Measurements from ENCODE around the gene GMDS. TPM values are rescaled to one million over a fixed set of nuclear protein-coding genes. Genes with fewer than 3 reads are reported as not detected.

GMDS gene
- total RNA-seq, 1 experiment from 2014 or later, result 10.0 TPM

- DNase-seq (ENCODE audit: low read depth), result no peak
Observed at GRCh38 chr6:2208468-2208867, 36.9 kb downstream of the GMDS start.

DNA sequence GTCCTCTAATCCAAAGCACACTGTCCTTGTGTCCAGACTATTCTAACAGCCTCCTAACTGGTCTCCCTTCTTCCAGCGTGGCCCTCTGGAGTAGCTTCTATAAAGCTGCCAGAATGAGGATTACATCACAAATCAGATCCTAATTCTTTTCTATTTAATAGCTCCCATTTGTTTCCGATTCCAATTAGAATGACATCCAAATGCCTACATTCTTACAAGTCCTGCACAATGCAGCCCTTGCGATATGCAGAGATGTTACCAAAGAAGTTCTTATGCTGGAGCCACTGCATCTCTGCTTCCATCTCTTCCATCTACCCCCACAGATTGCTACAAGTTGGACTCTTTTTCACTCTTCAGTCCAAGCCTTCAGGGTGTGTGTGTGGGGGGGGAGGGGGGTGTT lies 40.0 kb downstream of the GMDS start:
- DNase-seq (ENCODE audit: low read depth), result no peak

GRCh38 chr6:2204272-2204671 lies 41.1 kb downstream of the GMDS start:
- no peak for DNase-seq (ENCODE audit: low read depth)

GRCh38 chr6:2203264-2203663 lies 42.1 kb downstream of the GMDS start:
- DNase-seq (ENCODE audit: low read depth), result no peak

DNA sequence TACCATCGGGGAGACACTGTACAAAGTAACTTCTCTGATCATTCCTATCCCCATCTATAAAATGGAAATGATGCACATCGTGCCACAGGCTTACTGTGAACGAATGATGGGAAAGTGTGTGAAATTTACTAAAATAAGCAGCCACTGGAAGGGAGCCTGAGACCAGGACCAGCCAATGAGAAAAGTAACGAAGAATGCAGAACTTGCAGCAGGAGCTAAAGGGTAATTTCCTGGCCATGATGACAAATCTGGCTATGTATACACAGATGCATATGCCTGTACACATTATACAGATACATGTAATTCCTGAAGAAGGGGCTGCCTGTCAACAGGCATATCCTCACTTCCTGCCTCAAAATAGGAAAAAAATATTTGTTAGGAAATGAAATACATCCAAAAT lies 47.4 kb downstream of the GMDS start:
- DNase-seq (ENCODE audit: low read depth), result no peak

GRCh38 chr6:2197177-2197671 lies 48.2 kb downstream of the GMDS start:
- DNase-seq (ENCODE audit: low read depth), result peak; percentile 68

- DNase-seq (ENCODE audit: low read depth), result peak; percentile 25
Observed at GRCh38 chr6:2196079-2196679, 49.2 kb downstream of the GMDS start.

DNA sequence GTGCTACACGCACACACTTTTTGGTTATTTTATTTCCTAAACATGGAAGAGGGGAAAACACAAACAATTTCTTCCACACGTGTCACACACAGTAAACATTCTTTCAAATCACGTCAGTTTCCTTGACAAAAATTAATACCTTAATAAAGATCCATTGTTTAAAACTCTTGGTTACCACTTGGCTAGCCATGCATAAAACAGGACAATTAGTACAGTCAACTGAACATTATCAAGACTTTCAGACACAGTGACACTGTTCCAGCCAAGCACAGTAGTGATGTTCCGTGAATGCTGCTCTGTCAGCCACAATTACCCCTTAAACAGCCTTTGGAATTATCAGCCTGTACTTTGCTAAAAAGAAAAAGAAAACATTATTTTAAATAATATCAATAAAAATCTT lies 50.8 kb downstream of the GMDS start:
- no peak for DNase-seq (ENCODE audit: low read depth)

- no peak for DNase-seq (ENCODE audit: low read depth)
Observed at GRCh38 chr6:2193931-2194330, 51.5 kb downstream of the GMDS start.

GRCh38 chr6:2192976-2193375 lies 52.4 kb downstream of the GMDS start:
- DNase-seq (ENCODE audit: low read depth), result no peak

GRCh38 chr6:2191390-2191740 lies 54.0 kb downstream of the GMDS start:
- no peak for DNase-seq (ENCODE audit: low read depth)

GRCh38 chr6:2190661-2191389 lies 54.6 kb downstream of the GMDS start:
- DNase-seq (ENCODE audit: low read depth), result no peak

- DNase-seq (ENCODE audit: low read depth), result no peak
Observed at GRCh38 chr6:2188856-2189384, 56.5 kb downstream of the GMDS start.

DNA sequence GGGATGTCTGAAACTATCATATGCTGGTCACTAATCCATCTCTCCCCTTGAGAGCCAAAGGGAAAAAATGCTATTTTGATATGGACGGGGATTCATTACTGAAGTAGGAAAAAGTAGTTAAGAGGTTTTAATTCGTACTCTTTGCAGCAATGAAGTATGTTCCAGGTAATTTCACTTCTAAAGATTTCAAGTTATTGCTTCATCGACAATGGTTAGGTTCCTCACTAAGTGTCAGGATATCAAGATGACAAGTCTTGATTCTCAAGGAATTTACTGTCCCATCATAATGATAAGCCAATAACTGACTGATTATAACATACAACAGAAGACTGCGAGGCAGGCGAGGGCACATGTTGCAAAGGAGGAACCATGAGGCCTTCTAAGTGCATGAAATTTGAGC lies 57.0 kb downstream of the GMDS start:
- no peak for DNase-seq (ENCODE audit: low read depth)

DNA sequence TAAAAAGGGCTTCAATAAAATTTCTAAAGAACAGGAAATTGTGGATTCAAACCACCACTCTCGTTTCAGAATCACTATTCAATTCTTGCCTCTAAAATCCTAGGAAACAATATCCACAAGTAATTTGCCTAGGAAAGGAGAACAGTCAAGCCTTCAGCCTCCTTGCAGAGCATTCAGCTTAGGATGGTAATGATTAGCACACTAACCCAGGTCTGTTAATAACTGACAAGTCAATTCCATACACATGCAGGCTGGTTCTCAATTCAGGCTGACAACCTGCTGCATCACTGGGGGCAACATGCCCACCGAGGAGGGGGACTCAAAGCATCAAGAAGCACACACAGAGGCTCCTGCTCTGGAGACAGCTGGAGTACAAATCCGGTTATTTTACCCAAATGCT lies 57.6 kb downstream of the GMDS start:
- DNase-seq (ENCODE audit: low read depth), result no peak

DNA sequence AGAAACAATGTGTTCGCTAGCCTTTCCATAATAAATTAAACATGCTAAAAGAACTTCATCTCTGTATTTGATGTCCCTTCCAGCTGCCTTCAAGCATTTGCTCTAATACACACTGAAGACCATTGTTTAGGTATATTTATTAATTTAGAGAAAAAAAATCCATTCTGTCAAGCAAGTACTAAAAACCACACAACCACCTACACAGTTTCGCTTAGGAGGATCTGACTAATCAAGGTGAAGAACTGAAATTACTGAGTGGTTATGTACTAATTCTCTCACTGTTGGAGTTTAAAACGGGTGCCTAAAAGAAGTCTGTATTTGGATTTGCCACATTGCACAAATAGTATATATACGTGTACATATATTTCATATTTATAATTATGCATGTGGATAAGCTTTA lies 58.9 kb downstream of the GMDS start:
- DNase-seq (ENCODE audit: low read depth), result no peak

DNA sequence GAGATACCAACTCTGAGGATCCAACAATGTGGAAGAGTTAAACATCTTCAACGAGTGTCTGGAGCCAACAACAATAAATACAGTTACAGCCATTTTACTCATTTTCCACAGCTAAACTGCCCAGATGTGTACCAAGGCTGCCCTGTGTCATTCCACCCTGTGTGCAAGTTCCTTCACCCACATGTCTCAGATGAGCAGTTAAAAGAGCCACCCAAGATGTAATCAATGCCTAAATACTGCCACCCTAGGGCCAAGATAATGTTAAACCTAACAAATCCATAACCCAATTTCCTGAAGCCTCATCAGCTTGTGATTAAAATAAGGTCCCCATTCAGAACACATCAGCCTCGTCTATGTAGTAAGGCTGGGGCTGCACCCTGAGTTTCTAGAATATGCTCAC lies 59.9 kb downstream of the GMDS start:
- DNase-seq (ENCODE audit: low read depth), result no peak

- no peak for DNase-seq (ENCODE audit: low read depth)
Observed at GRCh38 chr6:2184700-2185455, 60.5 kb downstream of the GMDS start.

DNA sequence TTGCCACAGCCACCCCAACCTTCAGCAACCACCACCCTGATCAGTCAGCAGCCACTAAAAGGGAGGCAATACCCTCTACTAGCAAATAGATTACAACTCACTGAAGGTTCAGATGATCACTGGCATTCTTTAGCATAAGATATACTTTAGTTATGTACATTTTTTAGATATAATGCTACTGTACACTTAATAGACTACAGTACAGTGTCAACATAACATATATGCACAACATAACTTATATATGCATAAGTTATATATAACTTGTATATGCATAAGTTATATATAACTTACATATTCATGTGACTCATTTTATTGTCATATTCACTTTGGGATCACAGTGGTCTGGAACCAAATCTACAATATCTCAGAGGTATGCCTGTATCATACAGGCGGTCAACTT lies 61.7 kb downstream of the GMDS start:
- no peak for DNase-seq (ENCODE audit: low read depth)

DNA sequence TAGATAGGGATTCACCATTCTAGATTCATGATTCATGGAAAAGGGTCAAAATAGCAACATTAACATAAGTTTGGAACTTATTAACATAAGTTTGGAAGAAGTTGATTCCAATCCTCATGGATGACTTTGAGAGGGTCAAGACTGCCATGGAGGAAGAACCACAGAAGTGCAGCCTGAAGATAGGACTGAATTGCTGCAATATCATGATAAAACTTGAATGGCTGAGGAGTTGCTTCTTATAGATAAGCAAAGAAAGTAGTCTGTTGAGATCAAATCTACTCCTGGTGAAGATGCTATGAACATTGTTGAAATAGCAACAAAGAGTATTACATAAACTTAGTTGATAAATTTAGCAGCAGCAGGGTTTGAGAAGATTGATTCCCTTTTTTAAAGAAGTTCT lies 62.2 kb downstream of the GMDS start:
- DNase-seq (ENCODE audit: low read depth), result no peak

DNA sequence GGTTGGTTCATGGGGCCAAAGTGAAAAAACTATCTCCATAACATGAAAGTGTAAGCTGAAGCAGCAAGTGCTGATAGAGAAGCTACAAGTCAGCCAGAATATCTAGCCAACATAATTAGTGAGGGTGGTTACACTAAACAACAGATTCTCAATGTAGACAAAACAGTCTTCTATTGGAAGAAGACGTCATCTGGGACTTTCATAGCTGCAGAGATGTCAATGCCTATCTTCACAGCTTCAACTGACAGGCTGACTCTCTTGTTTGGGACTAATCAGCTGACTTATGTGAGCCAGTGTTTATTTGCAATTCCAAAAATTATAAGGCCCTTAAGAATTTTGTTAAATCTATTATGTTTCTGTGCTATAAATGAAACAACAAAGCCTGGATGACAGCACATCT lies 63.2 kb downstream of the GMDS start:
- DNase-seq (ENCODE audit: low read depth), result no peak

DNA sequence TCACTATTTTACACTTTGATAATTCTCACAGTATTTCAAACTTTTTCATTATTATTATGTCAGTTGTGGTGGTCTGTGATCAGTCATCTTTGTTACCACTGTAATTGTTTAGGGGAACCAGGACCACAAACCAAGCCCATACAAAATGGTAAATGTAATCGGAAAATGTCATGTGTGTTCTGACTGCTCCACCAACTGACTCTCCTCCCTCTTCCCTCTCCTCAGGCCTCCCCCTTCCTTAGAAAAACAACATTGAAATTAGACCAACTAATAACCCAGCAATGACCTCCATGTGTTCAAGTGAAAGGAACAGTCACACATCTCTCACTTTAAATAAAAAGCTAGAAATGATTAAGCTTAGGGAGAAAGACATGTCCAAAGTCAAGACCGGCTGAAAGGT lies 63.8 kb downstream of the GMDS start:
- DNase-seq (ENCODE audit: low read depth), result no peak

Measured in HT1080 (cell line).